ENCODE data around the gene GOLPH3. TPM values are rescaled to one million over a fixed set of nuclear protein-coding genes. Genes with fewer than 3 reads are reported as not detected.
"Not testable (repeated sequence)": the region's sequence is repeated elsewhere in the genome, so short reads cannot be mapped to it uniquely, and the experiment has no call there.

Gene GOLPH3
- 10 to 100 TPM; 67.3 to 71.3 TPM for total RNA-seq

GRCh38 chr5:32174011-32174870, at the start of gene GOLPH3:
TSS of gene GOLPH3 (minus strand) at chr5:32174319. CDS start at chr5:32174034, 285 bp downstream.
- Mint-ChIP-seq H3K27me3 (peaks cover 6% of the 10 kb centered on the region), H3K4me1 (peaks cover 35% of the 10 kb centered on the region), H3K36me3 (ENCODE audit: low read depth) (peaks cover 40% of the 10 kb centered on the region), H3K27ac (peak within 1 kb of the TSS; percentile 99), H3K4me3 (peak within 1 kb of the TSS; percentile 96), H3K9me3 (peaks cover 2% of the 10 kb centered on the region)
- POLR2A ChIA-PET: interaction anchor here (0.6 to 0.7 kb wide), 3 partner anchors 37 to 236 kb away, joined by 3 to 5 read pairs (median 3); no protein-coding TSS in a partner anchor
- CTCF ChIA-PET: interaction anchor here (0.7 to 1.3 kb wide), 6 partner anchors 12 to 410 kb away, joined by 3 to 4 read pairs (median 3); no protein-coding TSS in a partner anchor
- DNase-seq: peak; percentile 94

GRCh38 chr5:32222723-32223470, 48.8 kb upstream of the GOLPH3 start:
- CTCF ChIA-PET: interaction anchor here (0.7 to 1.3 kb wide), 3 partner anchors 10 to 368 kb away, joined by 3 to 5 read pairs (median 4); no protein-coding TSS in a partner anchor
- no peaks in the 10 kb centered on the region for H3K27me3 Mint-ChIP-seq

GRCh38 chr5:32217886-32218396, 43.8 kb upstream of the GOLPH3 start:
- no peak overlapping the region for H3K4me3 Mint-ChIP-seq

More at GRCh38 chr5:32222723-32223470, 48.8 kb upstream of the GOLPH3 start:
- H3K9me3 Mint-ChIP-seq: no peaks in the 10 kb centered on the region
- H3K36me3 Mint-ChIP-seq (ENCODE audit: low read depth): no peaks in the 10 kb centered on the region
- H3K4me3 Mint-ChIP-seq: no peak overlapping the region
- no peak overlapping the region for H3K27ac Mint-ChIP-seq
- H3K4me1 Mint-ChIP-seq: no peaks in the 10 kb centered on the region
- POLR2A ChIA-PET: no interaction called here
- DNase-seq: no peak

GRCh38 chr5:32214344-32214743, 40.2 kb upstream of the GOLPH3 start:
- H3K36me3 Mint-ChIP-seq (ENCODE audit: low read depth); H3K27me3 Mint-ChIP-seq; POLR2A ChIA-PET; H3K27ac Mint-ChIP-seq; H3K9me3 Mint-ChIP-seq; DNase-seq; H3K4me3 Mint-ChIP-seq: not testable (repeated sequence)
- CTCF ChIA-PET: interaction anchor here (1.3 kb wide), 1 partner anchor 16 kb away, joined by 5 read pairs; no protein-coding TSS in a partner anchor
- H3K4me1 Mint-ChIP-seq: peaks cover 14% of the 10 kb centered on the region

More at GRCh38 chr5:32217886-32218396, 43.8 kb upstream of the GOLPH3 start:
- Mint-ChIP-seq H3K9me3 (no peaks in the 10 kb centered on the region), H3K27me3 (no peaks in the 10 kb centered on the region), H3K4me1 (no peaks in the 10 kb centered on the region), H3K36me3 (ENCODE audit: low read depth) (no peaks in the 10 kb centered on the region), H3K27ac (no peak overlapping the region)
- no peak for DNase-seq
- ChIA-PET POLR2A (no interaction called here), CTCF (no interaction called here)

- H3K4me3 Mint-ChIP-seq: no peak overlapping the region
- H3K4me1 Mint-ChIP-seq: peaks cover 14% of the 10 kb centered on the region
- H3K9me3 Mint-ChIP-seq: peaks cover 3% of the 10 kb centered on the region
- ChIA-PET POLR2A (no interaction called here), CTCF (interaction anchor here (0.7 to 1.3 kb wide), 4 partner anchors 20 to 795 kb away, joined by 3 to 4 read pairs (median 3); no protein-coding TSS in a partner anchor)
- peak overlapping the region; percentile 91 for H3K27ac Mint-ChIP-seq
- no peaks in the 10 kb centered on the region for H3K27me3 Mint-ChIP-seq
- peaks cover 1% of the 10 kb centered on the region for H3K36me3 Mint-ChIP-seq (ENCODE audit: low read depth)
- no peak for DNase-seq
These were observed 36.0 kb upstream of the GOLPH3 start for GRCh38 chr5:32210151-32210550.

- H3K4me3 Mint-ChIP-seq; H3K36me3 Mint-ChIP-seq (ENCODE audit: low read depth); H3K27ac Mint-ChIP-seq; POLR2A ChIA-PET; H3K9me3 Mint-ChIP-seq; H3K27me3 Mint-ChIP-seq; DNase-seq; CTCF ChIA-PET: not testable (repeated sequence)
- peaks cover 14% of the 10 kb centered on the region for H3K4me1 Mint-ChIP-seq
These were observed 34.7 kb upstream of the GOLPH3 start for GRCh38 chr5:32208837-32209236.

GRCh38 chr5:32207355-32207634, 33.2 kb upstream of the GOLPH3 start:
- Mint-ChIP-seq H3K4me3 (no peak overlapping the region), H3K9me3 (peaks cover 3% of the 10 kb centered on the region), H3K36me3 (ENCODE audit: low read depth) (peaks cover 1% of the 10 kb centered on the region), H3K27me3 (no peaks in the 10 kb centered on the region), H3K27ac (no peak overlapping the region), H3K4me1 (peaks cover 14% of the 10 kb centered on the region)
- ChIA-PET POLR2A (no interaction called here), CTCF (interaction anchor here (1.0 to 1.8 kb wide), 5 partner anchors 12 to 122 kb away, joined by 3 to 5 read pairs (median 3); no protein-coding TSS in a partner anchor)
- no peak for DNase-seq

- Mint-ChIP-seq H3K27me3 (no peaks in the 10 kb centered on the region), H3K9me3 (peaks cover 3% of the 10 kb centered on the region), H3K4me3 (no peak overlapping the region), H3K36me3 (ENCODE audit: low read depth) (peaks cover 1% of the 10 kb centered on the region), H3K27ac (no peak overlapping the region), H3K4me1 (peaks cover 14% of the 10 kb centered on the region)
- POLR2A ChIA-PET: no interaction called here
- CTCF ChIA-PET: interaction anchor here (1.0 to 1.8 kb wide), 5 partner anchors 13 to 123 kb away, joined by 3 to 5 read pairs (median 3); no protein-coding TSS in a partner anchor
- no peak for DNase-seq
These were observed 32.6 kb upstream of the GOLPH3 start for GRCh38 chr5:32206509-32207354.

- Mint-ChIP-seq H3K9me3 (peaks cover 3% of the 10 kb centered on the region), H3K4me3 (no peak overlapping the region), H3K36me3 (ENCODE audit: low read depth) (peaks cover 1% of the 10 kb centered on the region), H3K4me1 (peaks cover 10% of the 10 kb centered on the region), H3K27ac (no peak overlapping the region), H3K27me3 (no peaks in the 10 kb centered on the region)
- no peak for DNase-seq
- CTCF ChIA-PET: interaction anchor here (0.8 to 1.8 kb wide), 5 partner anchors 14 to 123 kb away, joined by 3 to 5 read pairs (median 3); no protein-coding TSS in a partner anchor
- POLR2A ChIA-PET: no interaction called here
These were observed 31.9 kb upstream of the GOLPH3 start for GRCh38 chr5:32206053-32206452.

- H3K36me3 Mint-ChIP-seq (ENCODE audit: low read depth): no peaks in the 10 kb centered on the region
- ChIA-PET POLR2A (no interaction called here), CTCF (no interaction called here)
- DNase-seq: no peak
- H3K9me3 Mint-ChIP-seq: no peaks in the 10 kb centered on the region
- no peak overlapping the region for H3K27ac Mint-ChIP-seq
- H3K4me1 Mint-ChIP-seq: no peaks in the 10 kb centered on the region
- H3K27me3 Mint-ChIP-seq: no peaks in the 10 kb centered on the region
- H3K4me3 Mint-ChIP-seq: no peak overlapping the region
These were observed 28.3 kb upstream of the GOLPH3 start for GRCh38 chr5:32202394-32202793.

GRCh38 chr5:32201122-32201753, 27.1 kb upstream of the GOLPH3 start:
- Mint-ChIP-seq H3K9me3 (no peaks in the 10 kb centered on the region), H3K36me3 (ENCODE audit: low read depth) (no peaks in the 10 kb centered on the region), H3K4me1 (no peaks in the 10 kb centered on the region), H3K4me3 (no peak overlapping the region), H3K27me3 (no peaks in the 10 kb centered on the region), H3K27ac (no peak overlapping the region)
- DNase-seq: no peak
- POLR2A ChIA-PET: no interaction called here
- CTCF ChIA-PET: no interaction called here

- Mint-ChIP-seq H3K4me3 (no peak overlapping the region), H3K27ac (no peak overlapping the region), H3K36me3 (ENCODE audit: low read depth) (no peaks in the 10 kb centered on the region), H3K27me3 (peaks cover 11% of the 10 kb centered on the region), H3K4me1 (peaks cover 3% of the 10 kb centered on the region), H3K9me3 (no peaks in the 10 kb centered on the region)
- ChIA-PET POLR2A (no interaction called here), CTCF (no interaction called here)
- no peak for DNase-seq
These were observed 22.9 kb upstream of the GOLPH3 start for GRCh38 chr5:32197032-32197431.

Measured in activated CD4-positive, alpha-beta T cell treated with anti-CD3 and anti-CD28 coated beads, Interleukin-2, amount 10 ng/mL, durations not matched to agents 7 days and 5 days (primary cell).